Right lobe of liver (tissue), 6 donors: ENCODE measurements around the gene S1PR3. TPM values are rescaled to one million over a fixed set of nuclear protein-coding genes. Genes with fewer than 3 reads are reported as not detected.

Experiments used
- ATAC-seq, 4 donors: fragments of 200-7000 bp; cut with Tn5 transposase; one replicate each; pipeline ENCODE4 v1.9.1; 2020; ENCODE audit warnings: mild to moderate bottlenecking in 4 of 4, moderate library complexity in 4 of 4
- DNase-seq, 3 donors: peaks; one replicate each; pipeline ENCODE4 v3.0.0-alpha.2; 2020
- H3K27ac ChIP-seq, 3 donors: fragments of 200-600 bp; one replicate each; pipeline ENCODE4 v1.8.0; 2022
- H3K27me3 ChIP-seq, 2 donors: fragments of 200-600 bp; one replicate each; pipeline ENCODE4 v1.8.0; 2022
- H3K36me3 ChIP-seq, 4 donors: fragments of 200-600 bp; sonication (generic) in 1 of 4; one replicate each; pipeline versions ENCODE4 v1.5.1 to v1.8.0; 2017 to 2022; ENCODE audit warnings: control low read depth in 1 of 4
- H3K4me1 ChIP-seq, 4 donors: fragments of 200-600 bp; sonication (generic) in 1 of 4; one replicate each; pipeline versions ENCODE4 v1.5.1 to v1.8.0; 2017 to 2022; ENCODE audit warnings: control low read depth in 1 of 4
- H3K4me3 ChIP-seq, 3 donors: fragments of 200-600 bp; one replicate each; pipeline ENCODE4 v1.8.0; 2022
- H3K9me3 ChIP-seq, 4 donors: fragments of 200-600 bp; sonication (generic) in 1 of 4; one replicate each; pipeline versions ENCODE4 v1.5.1 to v1.8.0; 2017 to 2022; ENCODE audit warnings: control low read depth in 1 of 4
- CTCF ChIP-seq, 4 donors: fragments of 200-600 bp in 3 of 4; fragments of 450-650 bp in 1 of 4; IDR thresholded peaks; one replicate each; pipeline versions ENCODE4 v1.5.1 to v1.8.0; 2016 to 2022; ENCODE audit warnings: antibody characterized with exemption in 4 of 4, mild to moderate bottlenecking in 2 of 4
- POLR2A ChIP-seq: fragments of 450-650 bp; IDR thresholded peaks from one replicate; pipeline ENCODE4 v1.6.1; 2017; ENCODE audit warnings: antibody characterized with exemption, mild to moderate bottlenecking
- WGBS: methylation state at CpG from one replicate; pipeline ENCODE4 v1.1.6; 2018; ENCODE audit warnings: low coverage, low lambda C conversion rate; ENCODE audit not compliant: insufficient coverage; ENCODE audit errors: missing lambda C conversion rate; 5-methylcytosine and 5-hydroxymethylcytosine counted together
- intact Hi-C, 2 donors: fragments of 100-400 bp; cut with DNase I; formaldehyde crosslinking; loops; one replicate each; pipeline versions ENCODE4 v1.11.2 to v1.14.1; 2022
- total RNA-seq, 6 experiments: library from RNA; depleted of rRNA in 2 of 6; stranded (reverse); fragments of >200 nt in 2 of 6; fragmentation: NEBNext Ultra II Directional in 3 of 6; extraction: Animal tissue kit (Norgen Biotek cat#: 25700) in 3 of 6; gene quantifications; one replicate each; pipeline versions ENCODE4 v1.1.0 to v1.2.4, GENCODE V29; 2016 to 2023
- donor health status: DM: no; HTN: yes; CAD: no.
- donor health status: DM: no; HTN: no; CAD: no.
- donor health status: DM: no; HTN: no; CAD: no.
- donor health status: DM: no; HTN: yes; CAD: no.
- donor health status: DM: no; HTN: yes; CAD: no.

The S1PR3 gene
- total RNA-seq, 6 experiments from 2014 or later: 1.0 to 9.5 (median 5.0) TPM

DNA sequence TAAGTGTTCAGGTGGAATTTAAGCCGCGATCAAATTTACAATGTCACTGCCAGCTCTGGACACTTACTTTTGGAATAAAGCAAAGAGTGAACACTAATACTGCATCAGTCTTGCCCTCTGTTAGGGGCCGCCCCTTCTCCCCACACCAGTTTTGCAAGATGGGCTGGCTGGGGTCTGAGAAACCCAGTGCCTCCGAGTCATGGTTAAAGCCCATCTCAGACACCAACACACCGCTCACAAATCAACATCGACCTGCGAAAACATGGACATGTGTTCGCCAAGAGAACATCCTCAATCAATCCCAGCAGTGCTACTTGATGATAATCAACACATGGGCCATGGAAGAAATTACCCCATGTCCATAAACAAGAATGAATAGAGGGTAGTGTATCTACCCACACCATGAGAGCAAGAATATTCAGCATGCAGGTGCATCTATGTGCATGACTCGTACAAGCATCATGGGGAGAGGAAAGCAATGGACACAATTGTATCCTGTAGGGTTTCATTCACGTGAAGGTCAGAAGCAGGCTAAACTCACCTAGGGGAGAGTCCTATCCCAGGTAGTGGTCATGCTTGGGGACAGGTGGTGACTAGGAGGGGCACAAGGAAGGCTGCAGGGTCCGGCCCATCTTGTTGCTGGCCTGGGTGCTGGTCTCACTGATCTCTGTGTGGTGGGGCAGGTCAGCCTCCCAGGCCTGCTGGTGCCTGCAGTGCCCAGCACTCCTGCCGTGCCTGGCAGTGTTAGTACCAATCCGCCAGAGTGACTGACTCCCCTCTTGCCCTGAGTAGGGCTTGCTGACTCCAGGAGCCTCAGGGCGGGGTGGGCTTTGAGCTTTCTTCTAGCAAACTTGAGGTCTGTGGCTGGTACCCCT lies 5.0 kb downstream of the S1PR3 start:
- H3K4me3 ChIP-seq: no peak overlapping the region
- peaks cover 0 to 6% of the 10 kb centered on the region in 2 donors for H3K27me3 ChIP-seq
- no peak overlapping the region for H3K27ac ChIP-seq
- no peaks in the 10 kb centered on the region for H3K9me3 ChIP-seq
- ATAC-seq (no peak), DNase-seq (no peak)
- TF ChIP-seq POLR2A (no peak), CTCF (IDR thresholded peaks at IDR 0.05) (no peak)
- intact Hi-C loops: no loop called here
- WGBS: 88% methylated on average over 6 of the region's 14 CpGs
- no peaks in the 10 kb centered on the region for H3K36me3 ChIP-seq
- peaks cover 0 to 29% (median 2%) of the 10 kb centered on the region in 4 donors for H3K4me1 ChIP-seq

DNA sequence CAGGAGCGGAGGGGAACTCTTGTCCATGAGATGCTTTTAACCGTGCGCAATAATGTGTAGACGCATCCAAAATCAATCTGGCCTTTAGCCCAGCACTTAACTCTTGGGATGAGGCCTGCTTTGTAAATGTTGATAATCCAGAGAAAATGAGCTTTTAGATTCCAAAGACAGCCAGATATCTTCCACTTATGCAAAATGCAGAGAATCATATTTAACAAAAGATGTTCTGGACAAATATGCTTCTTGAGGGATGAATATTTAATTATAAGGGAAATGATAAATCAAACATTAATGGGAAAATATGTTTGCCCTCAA lies 5.6 kb downstream of the S1PR3 start:
- intact Hi-C loops: no loop called here
- 58% methylated on average over 4 of the region's 4 CpGs for WGBS
- no peaks in the 10 kb centered on the region for H3K9me3 ChIP-seq
- ATAC-seq (no peak), DNase-seq (no peak)
- no peak for TF ChIP-seq POLR2A
- no peak for TF ChIP-seq CTCF (IDR thresholded peaks at IDR 0.05)
- H3K4me1 ChIP-seq: peaks cover 0 to 23% (median 2%) of the 10 kb centered on the region in 4 donors
- no peaks in the 10 kb centered on the region for H3K36me3 ChIP-seq
- no peak overlapping the region for H3K4me3 ChIP-seq
- H3K27me3 ChIP-seq: peaks cover 0 to 2% of the 10 kb centered on the region in 2 donors
- H3K27ac ChIP-seq: no peak overlapping the region

- DNase-seq: no peak
- H3K9me3 ChIP-seq: no peaks in the 10 kb centered on the region
- H3K4me1 ChIP-seq: peaks cover 0 to 20% (median 2%) of the 10 kb centered on the region in 4 donors
- H3K27me3 ChIP-seq: no peaks in the 10 kb centered on the region
- intact Hi-C loops: no loop called here
- no peak for TF ChIP-seq CTCF (IDR thresholded peaks at IDR 0.05)
- TF ChIP-seq POLR2A: no peak
- no peaks in the 10 kb centered on the region for H3K36me3 ChIP-seq
- no peak overlapping the region for H3K4me3 ChIP-seq
- ATAC-seq: no peak
- 83% methylated on average over 1 of the region's 8 CpGs for WGBS
- no peak overlapping the region for H3K27ac ChIP-seq
Observed at GRCh38 chr9:88997646-88998045, 6.4 kb downstream of the S1PR3 start.

DNA sequence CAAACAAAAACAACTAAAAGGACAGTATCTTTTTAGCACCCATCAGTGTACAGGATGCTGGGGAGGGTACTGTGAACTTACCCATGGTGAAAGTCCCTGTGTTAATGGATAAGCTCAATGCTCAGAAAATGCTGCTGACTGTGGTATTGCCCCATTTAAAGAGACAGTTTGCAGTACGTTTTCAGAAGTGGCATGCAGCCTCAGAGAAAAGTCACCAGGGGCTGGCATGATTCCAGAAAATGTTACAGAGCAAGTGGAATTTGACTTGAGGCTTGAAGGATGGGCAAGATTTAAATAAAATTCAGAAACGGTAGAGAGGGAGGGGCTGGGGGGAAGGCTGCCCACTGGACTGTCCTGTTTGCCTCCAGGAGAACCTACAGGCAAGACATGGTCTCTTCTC lies 7.2 kb downstream of the S1PR3 start:
- H3K27ac ChIP-seq: no peak overlapping the region
- H3K4me1 ChIP-seq: peaks cover 0 to 13% (median 2%) of the 10 kb centered on the region in 4 donors
- no peaks in the 10 kb centered on the region for H3K27me3 ChIP-seq
- TF ChIP-seq CTCF (IDR thresholded peaks at IDR 0.05) (no peak), POLR2A (no peak)
- H3K36me3 ChIP-seq: no peaks in the 10 kb centered on the region
- H3K9me3 ChIP-seq: no peaks in the 10 kb centered on the region
- 21% methylated on average over 2 of the region's 2 CpGs for WGBS
- DNase-seq: no peak
- intact Hi-C loops: no loop called here
- no peak overlapping the region for H3K4me3 ChIP-seq
- ATAC-seq: peak in 2 of 4 donors; percentile 14 to 26
